Stimulated activated CD4-positive, alpha-beta T cell treated with anti-CD3 and anti-CD28 coated beads, Interleukin-2, amount 100 ng/mL, for 4 hours (primary cell): ENCODE results near the gene RBCK1.
"Not testable (repeated sequence)": the region's sequence is repeated elsewhere in the genome, so short reads cannot be mapped to it uniquely, and the experiment has no call there.

Experiments
- DNase-seq: peaks from one replicate; pipeline ENCODE4 v3.0.0-alpha.2; 2020; ENCODE audit warnings: low read depth

The RBCK1 gene

DNA sequence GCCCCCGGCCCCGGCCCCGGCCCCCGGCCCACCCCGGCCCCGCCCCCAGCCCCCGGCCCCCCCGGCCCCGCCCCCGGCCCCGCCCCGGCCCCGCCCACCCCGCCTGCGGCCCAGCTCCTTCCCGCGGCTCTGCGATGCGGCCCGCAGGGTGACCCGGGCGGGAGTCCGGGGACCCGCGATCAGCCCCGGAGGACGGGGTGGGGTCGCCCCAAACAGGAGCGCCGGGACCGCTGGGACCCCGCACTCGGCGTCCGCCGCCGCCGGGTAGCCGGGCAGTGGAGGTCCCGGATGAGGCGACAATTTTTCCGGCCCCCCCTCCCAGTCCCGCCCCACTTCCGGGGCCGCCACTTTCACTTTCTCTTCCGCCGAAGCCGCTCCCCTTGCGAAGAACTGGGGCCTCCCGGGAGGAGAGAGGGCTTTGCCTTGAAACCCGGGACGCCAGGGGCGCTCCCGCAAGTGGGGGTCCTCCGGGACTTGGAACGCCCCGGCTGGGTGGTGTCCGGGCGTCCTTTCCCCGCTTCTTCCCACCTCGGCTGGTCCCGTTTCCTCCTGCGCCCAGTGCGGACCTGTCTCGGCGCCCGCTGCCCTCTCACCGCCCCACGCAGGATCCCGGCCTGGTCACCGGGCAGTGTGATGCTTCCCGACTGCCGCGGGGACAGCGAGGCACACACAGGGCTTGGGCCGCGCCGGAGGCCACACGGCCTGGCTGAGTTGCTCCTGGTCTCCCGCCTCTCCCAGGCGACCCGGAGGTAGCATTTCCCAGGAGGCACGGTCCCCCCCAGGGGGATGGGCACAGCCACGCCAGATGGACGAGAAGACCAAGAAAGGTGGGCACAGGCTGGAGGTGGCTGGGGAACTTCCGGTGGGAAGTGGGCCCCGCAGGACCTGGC is at the start of gene RBCK1:
Gene RBCK1, plus strand, starts transcription at position 347 of the 890 bp plus-strand sequence. Its CDS starts 459 bp downstream, at position 806.
- DNase-seq: peak; percentile 83

DNA sequence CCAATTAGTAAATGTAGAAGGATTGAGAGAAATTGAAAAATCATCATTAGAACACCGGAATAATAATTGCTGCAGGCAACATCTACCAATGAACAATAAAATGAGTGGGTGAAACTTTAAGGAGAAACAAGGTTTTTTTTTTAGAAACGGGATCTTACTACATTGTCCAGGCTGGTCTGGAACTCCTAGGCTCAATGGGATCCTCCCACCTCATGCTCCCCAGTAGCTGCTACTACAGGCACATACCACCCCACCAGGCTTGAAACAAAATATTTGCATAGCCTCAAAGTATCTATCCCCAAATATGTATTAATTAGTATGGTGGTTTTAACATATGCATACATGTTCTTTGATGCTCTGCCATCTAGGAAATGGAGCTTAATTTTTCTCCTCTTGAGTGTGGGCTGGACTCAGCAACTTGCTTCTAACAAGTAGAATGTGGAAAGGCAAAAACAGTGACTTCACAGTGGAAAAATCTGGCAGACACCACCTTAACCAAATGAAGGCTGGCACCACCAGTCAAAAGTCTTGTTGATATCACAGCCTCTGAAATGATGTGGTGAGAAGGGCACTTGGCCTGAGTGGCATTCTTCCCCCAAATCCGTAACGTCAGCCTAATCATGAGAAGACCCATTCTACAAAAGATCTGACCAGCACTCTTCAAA is 49.1 kb upstream of the RBCK1 start:
- no peak for DNase-seq

DNA sequence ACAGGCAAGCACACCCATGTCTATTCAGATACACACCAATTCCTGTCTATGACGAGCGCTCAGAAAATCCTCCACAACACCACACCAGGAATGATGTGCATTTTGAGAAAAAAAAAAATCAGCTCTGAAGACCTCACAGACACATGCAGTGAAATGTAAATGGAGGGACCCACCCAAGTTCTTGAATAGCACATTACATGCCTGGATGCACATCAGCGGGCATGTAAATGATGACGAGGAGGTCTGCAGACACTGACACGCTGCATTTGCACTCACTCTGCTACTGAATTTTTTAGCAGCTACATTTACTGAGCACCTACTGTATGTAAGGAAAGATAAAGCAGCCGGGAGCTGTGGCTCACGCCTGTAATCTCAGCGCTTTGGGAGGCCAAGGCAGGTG is 46.5 kb upstream of the RBCK1 start:
- DNase-seq: no peak

DNA sequence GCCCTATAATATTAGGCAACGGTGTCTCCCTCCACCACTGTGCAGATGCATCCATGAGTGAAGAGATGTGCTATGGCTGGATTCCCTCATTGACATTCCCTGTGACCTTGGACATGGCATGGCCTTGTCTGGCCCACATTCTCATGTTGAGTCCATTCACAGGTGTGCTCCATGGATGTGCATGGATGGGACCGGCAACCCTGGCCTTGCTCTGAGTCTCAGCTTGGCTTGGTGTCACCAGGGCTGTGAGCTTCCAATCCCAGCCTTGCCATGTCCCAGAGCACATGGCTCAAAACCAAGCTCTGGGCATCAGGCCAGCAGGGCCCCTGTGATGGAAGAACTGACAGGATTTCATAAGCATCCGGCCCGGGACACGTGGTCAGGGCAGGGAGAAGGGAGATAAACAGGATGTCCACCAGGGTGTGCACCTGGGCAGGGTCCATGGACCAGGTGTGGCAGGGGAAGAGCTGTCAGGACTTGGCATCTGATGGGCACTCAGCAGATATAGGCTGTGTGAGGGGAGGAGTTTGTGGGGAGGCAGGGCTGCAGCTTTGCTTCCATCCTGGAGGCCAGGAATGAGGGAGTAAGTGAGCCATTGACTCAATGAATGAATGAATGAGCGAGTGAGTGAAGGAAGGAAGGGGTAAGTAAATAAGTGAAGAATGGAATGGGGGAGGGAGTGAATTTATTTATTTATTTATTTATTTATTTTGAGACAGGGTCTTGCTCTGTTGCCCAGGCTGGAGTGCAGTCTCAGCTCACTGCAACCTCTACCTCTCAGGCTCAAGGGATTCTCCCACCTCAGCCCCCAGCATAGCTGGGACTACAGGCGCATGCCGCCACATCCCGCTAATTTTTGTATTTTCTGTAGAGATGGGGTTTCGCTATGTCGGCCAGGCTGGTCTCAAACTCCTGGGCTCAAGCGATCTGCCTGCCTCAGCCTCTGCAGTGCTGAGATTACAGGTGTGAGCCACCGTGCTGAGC is 45.5 kb upstream of the RBCK1 start:
- no peak for DNase-seq

DNA sequence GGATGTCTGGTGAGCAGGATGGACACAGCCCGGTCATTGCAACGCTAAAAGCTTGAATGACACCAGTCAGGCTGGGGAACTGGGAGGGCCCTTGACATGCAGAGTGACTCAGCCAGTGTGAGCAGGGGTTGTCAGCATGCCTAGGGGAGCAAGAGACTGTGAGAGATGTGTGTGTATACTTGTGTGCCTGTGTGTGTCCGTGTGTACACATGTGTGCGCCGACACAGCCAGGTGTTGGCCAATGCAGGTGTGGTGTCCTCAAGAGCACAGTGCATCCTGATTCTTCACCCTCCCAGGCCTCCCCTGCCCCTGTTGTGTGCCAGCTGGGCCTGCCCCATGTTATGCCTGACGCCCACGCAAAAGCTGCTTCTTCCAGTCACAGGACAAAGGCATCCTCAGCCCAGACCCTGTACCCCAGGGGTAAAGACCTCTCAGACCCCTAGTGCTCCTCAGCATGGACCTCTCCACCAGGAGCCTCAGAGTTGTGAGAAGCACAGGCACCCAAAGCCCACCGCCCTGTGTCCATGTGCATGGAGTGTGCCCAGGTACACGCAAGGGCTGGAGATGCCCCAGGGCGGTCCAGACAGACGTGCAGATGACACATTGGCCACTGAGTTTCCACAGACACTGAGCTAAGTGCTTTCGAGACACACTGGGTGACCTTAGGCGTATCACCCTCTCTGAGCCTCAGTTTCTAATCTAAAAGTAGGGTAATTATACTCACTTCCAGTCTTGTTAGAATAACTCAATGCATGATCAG is 44.6 kb upstream of the RBCK1 start:
- DNase-seq: no peak

DNA sequence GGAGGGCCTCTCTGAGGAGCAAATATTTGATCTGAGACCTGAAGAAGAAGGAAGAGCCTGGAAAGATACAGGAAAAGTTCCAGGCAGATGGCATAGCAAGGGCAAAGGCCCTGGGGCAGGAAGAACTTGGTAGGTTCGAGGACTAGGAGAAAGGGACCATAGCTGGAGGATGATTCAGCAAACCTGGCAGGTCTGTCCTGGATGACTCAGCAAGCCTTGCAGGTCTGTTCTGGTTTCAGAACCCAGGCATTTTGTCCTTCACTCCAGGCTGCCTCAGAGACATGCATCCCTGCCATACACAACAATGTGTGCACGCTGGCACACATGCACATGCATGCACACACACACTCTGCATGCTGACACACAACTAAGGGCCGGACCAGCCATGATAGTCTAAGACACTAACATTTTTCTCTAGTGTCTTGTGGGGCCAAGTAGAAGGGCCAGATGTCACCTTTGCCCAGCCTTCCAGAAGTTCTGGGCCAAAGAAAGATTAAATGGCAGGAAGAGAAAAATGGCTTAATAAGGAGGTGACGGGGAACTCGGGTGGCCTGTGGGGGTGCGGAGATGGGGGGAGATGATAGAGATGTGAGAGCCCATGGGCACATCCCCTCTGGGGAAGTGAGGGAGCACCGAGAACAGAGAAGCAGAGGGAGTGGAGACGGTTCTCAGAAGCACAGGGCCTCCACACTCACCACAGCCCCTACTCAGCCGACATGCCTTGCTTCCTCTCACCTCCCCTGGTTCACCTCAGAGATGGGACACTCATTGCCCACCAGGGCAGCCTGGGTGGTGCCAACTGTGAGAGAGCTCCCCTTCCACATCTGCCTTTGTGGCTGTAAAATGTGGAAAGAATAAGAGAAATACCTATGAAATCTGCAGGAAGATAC is 42.9 kb upstream of the RBCK1 start:
- no peak for DNase-seq

DNA sequence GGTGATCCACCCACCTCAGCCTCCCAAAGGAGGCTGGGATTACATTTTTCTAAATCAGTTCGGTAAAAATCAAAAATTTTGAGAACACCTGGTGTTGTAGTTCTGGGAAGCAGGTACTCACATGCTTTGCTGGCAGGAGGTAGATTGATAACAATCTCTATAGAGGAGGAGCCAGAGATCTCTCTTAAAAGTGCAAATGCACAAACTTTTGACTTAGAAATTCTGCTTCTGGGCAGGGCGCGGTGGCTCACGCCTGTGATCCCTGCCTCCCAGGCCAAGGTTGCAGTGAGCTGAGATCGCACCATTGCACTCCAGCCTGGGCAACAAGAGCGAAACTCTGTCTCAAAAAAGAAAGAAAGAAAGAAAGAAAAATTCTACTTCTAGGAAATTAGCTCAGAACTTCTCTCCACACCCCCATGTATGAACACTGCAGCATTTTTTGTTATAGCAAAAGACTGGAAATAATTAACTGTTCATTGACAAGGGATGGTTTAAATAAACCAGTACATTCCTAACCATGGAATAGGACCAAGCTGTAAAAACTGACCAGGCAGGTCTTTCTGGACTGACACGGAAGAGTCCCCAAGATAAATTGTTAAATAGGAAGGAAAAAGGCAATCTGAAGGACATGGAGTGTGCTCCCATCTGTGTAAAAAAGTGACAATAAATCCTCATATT is 41.9 kb upstream of the RBCK1 start:
- no peak for DNase-seq

DNA sequence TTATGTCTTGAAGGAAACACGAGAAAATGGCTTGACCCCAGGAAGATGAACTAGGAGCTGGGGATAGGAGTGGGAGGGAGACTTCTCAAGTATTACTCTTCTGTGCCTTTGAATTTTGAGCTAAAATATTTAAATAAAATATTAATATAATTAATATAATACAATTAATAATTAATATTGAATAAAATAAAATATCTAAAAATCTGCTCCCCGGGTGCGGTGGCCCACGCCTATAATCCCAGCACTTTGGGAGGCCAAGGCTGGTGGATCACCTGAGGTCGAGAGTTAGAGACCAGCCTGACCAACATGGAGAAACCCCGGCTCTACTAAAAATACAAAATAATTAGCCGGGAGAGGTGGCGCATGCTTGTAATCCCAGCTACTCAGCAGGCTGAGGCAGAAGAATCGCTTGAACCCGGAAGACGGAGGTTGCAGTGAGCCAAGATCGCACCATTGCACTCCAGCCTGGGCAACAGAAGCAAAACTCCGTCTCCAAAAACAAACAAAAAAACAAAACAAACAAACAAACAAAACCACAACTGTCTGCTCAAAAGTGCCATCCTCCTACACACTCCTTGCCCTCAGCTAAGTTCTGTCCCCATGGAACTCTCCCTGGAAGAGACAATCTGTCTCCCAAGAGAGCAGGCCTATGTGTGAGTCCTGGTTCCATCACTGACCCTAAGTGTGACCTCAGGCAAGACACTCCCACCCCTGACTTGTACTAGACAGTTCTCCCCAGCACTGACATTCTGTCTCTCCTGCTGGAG is 41.2 kb upstream of the RBCK1 start:
- DNase-seq: no peak

DNA sequence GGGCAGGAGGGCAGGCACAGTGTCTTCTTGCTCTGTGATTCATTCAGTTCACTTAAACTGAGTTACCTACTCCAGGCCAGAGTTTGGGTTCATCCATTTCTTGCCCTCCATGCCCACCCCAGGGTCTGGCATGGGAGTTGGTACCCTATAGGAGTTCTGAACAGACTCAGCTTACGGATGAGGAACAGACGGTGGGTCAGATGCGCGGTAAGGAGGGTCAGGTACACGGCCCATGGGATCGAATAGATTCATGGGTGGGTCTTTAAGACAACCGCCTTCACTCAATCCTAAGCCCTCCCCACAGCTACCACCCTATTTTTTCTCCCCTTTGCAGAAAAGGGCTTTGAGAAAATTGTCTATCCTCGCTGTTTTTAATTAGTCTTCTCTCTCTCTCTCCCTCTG is 40.6 kb upstream of the RBCK1 start:
- DNase-seq: no peak

DNA sequence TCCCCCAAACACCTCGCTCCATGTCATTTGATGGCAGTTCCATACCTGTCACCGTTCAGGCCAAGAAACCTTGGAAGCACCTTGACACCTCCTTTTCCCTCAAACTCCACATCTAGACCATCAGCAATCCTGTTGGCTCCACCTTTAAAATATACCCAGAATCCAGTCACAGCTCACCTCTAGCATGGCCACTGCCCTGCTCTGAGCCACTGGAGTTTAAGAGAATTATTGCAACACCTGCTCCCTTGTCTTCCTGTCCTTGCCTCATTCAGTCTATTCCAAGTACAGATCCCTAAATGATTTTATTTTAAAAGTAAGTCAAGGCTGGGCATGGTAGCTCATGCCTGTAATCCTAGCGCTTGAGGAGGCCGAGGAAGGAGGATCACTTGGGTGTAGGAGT is 39.2 kb upstream of the RBCK1 start:
- DNase-seq: no peak

DNA sequence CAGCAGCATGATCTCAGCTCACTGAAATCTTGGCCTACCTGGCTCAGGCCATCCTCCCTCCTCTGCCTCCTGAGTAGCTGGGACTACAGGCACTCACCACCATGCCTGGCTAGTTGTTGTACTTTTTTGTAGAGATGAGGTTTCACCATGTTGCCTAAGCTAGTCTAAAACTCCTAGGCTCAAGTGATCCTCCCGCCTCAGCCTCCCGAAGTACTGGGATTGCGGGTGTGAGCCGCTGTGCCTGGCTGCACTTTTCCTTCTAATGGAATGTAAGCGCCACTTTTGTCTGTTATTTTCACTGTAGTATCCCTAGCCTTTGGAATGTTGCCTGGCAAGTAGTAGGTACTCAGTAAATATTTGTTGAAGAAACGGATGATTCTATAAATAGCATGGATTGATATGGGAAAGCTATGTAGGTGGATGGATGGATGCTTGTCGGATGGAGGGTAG is 37.9 kb upstream of the RBCK1 start:
- DNase-seq: no peak

DNA sequence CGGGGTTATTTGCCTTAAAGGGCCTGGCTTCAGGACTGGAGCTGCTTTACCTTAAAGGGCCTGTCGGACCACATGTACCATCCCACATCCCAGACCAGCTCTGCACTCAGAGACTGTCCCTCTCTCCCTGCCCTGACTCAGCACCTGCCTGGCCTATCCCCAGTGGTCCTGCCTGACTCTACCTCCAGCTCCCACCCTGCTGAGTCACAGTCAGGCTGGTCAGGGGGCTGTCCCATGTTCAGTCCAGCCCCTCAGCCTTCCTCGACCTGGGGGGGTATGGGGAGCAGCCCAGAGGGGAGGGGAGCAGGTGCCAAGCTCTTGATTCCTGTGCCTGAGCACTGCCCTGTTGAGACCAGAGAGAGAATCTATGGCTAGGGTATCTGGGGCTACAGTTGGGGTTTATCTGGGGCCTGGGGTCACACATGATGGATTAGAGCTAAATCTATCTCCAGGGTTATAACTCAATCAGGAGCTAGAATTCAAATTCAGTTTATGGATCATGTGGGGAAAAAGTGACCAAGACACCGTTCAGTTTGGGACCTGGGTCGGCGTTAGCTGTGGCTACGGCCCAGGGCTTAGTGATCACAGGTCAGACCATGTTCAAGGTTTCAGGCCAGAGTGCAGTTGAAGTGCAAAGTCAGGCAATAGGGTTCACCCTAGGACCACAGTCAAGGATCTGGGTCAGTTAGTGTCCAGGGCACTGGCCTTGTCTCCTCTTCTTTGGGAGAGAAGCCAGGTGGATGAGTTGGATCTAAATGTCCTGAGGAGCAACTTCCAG is 36.9 kb upstream of the RBCK1 start:
- no peak for DNase-seq

DNA sequence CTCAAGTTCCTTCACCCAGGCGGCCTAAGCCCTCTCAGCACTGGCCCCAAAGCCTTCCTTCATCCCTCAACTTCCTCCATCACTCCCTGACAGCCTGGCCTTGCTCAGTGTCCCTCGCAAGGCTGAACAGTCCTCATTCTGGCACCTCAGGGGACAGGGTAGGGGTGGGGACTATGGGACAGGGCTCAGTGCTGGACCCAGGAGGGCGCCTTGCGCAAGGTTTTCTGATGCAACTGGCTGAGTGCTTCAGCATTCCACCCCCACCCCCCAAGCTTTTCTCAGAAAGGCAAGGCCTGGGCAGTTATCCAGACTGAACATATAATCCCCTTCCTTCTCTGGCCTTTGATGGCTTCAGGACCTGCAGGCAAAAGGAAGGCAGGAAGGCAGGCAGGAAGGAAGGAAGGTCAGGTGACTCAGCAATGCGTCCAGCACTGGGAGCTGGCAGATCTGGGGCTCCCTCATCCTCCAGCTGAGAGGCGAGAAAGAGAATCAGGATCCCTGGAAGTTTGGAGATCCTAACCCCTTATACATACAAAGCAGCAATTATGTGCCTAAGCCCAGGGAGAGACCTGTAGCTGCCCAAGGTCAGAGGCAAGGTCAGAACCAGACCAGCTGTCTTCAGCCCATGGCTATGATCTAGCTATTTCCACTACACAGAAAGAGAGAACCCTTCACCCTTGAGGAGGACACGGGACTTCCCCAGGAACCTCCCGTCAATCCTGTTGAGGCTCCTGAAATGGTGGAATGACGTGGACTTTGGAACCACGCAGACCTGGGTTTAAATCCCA is 36.1 kb upstream of the RBCK1 start:
- DNase-seq: no peak

DNA sequence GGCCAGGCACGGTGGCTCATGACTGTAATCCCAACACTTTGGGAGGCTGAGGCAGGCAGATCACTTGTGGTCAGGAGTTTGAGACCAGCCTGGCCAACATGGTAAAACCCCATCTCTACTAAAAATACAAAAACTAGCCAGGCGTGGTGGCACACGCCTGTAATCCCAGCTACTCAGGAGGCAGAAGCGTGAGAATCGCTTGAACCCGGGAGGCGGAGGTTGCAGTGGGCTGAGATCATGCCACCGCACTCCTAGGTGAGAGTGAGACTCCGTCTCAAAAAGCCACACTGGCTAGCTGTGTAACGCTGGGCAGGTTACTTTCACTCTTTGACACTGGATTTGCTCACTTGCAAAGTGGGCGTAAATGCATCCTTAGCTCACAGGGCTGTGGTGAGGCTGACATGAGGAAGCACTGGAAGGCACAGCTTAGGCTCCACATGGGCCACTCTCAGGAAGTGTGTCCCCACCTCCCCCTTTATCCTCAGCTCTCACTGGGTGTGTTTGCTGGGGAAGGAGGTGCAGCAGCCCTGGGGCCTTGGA is 35.5 kb upstream of the RBCK1 start:
- DNase-seq: not testable (repeated sequence)

DNA sequence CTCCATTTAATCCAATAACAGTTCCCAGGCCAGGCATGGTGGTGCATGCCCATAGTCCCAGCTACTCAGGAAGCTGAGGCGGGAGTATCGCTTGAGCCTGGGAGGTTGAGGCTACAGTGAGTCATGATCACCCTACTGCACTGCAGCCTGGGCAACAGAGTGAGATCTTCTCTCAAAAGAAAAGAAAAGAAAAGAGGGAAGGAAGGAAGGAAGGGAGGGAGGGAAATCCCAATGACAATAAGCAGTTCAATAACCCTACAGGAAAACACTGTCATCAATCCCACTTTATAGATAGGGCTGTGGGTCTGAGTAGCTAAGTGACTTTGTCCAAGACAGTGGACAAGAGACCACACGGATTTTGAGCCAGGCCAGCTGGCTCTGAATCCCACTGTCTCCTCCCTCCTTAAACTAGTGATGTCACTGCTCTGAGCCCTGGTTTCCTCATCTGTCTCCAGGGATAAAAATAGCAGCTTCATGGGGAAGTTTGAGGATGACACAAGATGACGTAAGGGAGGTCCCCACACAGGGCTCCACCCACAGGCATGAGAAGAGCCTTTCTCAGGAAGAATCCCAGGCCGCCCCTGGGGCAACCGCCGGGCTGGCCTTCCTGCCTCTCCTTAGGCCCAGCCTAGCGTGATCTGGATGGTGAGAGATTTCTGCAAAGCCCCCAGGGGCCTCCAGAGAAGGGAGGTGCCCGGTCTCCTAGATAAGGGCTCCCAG is 34.8 kb upstream of the RBCK1 start:
- no peak for DNase-seq

DNA sequence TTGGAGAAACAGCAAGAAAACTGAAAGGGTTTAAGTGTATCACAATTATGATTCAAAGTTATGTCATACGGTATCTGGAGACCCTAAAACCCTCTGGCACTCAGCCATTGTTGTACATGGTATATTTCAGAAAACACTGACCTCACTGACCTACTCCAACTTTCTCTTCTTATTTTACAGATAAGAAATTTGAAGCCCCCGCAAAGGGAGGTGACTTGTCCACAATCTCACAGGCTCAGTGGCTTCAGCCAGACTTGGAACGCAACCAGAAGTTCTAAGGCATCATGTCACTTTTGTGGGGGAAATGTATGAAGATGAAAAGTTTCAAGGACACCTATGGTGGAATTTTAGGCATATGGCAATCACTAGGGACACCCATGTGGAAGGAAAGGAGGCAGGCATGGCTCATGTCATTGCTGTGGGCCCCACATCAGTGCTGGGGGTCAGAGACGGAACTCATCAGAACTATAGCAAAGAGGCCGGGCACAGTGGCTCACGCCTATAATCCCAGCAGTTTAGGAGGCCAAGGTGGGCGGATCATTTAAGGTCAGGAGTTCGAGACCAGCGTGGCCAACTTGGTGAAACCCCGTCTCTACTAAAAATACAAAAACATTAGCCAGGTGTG is 32.7 kb upstream of the RBCK1 start:
- no peak for DNase-seq
